Gastrocnemius medialis (tissue), 4 donors: ENCODE data around the gene DMRT1.

Experiments
- POLR2A ChIP-seq, 2 donors: fragments of 450-650 bp; IDR thresholded peaks; one replicate each; pipeline ENCODE4 v1.6.1; 2017; ENCODE audit warnings: antibody characterized with exemption in 2 of 2, mild to moderate bottlenecking in 2 of 2, moderate library complexity in 2 of 2
- TF ChIP-seq, protein P1 (sequence below), 5 experiments: fragments of 450-650 bp in 3 of 5; fragments of 200-600 bp in 2 of 5; sonication (generic) in 2 of 5; IDR thresholded peaks in 4 of 5; conservative IDR thresholded peaks in 1 of 5; 1 replicate in 4 of 5; 2 replicates in 1 of 5; pipeline ENCODE4 v1.5.1; 2016 to 2019; ENCODE audit warnings: antibody characterized with exemption in 5 of 5, mild to moderate bottlenecking in 3 of 5, moderate library complexity in 3 of 5

DNA sequence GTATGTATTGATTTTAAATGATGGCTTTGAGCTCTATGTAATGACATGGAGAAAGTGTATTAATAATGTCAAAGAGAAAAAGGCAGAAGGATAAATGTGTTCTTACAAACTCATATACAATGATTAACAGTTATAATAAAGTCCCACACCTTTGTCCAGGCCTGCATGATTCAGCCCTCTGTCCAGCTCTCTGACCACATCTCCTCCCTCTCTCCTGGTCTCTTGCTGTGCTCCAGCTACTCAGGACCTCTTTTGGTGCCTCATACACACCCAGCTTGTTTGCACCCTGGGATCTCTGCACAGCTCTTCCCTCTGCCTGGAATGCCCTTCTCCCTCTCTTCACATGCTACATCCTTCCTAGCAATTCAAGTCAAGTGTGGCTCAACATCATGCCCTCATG lies 37.5 kb upstream of the DMRT1 start:
- TF ChIP-seq, protein P1, sequence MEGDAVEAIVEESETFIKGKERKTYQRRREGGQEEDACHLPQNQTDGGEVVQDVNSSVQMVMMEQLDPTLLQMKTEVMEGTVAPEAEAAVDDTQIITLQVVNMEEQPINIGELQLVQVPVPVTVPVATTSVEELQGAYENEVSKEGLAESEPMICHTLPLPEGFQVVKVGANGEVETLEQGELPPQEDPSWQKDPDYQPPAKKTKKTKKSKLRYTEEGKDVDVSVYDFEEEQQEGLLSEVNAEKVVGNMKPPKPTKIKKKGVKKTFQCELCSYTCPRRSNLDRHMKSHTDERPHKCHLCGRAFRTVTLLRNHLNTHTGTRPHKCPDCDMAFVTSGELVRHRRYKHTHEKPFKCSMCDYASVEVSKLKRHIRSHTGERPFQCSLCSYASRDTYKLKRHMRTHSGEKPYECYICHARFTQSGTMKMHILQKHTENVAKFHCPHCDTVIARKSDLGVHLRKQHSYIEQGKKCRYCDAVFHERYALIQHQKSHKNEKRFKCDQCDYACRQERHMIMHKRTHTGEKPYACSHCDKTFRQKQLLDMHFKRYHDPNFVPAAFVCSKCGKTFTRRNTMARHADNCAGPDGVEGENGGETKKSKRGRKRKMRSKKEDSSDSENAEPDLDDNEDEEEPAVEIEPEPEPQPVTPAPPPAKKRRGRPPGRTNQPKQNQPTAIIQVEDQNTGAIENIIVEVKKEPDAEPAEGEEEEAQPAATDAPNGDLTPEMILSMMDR (IDR thresholded peaks at IDR 0.05 in 4 of 5, conservative IDR thresholded peaks at IDR 0.05 in 1 of 5), result no peak
- TF ChIP-seq POLR2A (IDR thresholded peaks at IDR 0.05), result no peak
